ENCODE results near the gene NEUROD6.

Gene NEUROD6

DNA sequence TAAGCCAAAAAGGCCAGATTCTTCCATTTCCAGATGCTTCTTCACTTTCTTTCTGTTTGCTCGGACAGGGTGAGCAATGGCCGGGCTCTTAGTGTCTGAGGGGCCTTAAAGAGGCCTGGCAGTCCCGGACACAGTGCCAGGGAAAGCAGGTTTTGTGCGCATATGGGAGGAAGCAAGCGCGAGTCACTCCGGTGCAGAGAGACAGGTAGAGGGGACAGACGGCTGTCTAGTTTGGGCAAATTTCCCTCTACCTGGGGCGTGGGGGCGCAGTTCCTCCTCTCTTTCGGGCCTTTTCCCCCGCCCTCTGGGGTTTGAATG is 4.7 kb downstream of the NEUROD6 start:
- no peak for DNase-seq (ENCODE audit: low read depth)
- TF ChIP-seq, protein P1, sequence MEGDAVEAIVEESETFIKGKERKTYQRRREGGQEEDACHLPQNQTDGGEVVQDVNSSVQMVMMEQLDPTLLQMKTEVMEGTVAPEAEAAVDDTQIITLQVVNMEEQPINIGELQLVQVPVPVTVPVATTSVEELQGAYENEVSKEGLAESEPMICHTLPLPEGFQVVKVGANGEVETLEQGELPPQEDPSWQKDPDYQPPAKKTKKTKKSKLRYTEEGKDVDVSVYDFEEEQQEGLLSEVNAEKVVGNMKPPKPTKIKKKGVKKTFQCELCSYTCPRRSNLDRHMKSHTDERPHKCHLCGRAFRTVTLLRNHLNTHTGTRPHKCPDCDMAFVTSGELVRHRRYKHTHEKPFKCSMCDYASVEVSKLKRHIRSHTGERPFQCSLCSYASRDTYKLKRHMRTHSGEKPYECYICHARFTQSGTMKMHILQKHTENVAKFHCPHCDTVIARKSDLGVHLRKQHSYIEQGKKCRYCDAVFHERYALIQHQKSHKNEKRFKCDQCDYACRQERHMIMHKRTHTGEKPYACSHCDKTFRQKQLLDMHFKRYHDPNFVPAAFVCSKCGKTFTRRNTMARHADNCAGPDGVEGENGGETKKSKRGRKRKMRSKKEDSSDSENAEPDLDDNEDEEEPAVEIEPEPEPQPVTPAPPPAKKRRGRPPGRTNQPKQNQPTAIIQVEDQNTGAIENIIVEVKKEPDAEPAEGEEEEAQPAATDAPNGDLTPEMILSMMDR (conservative IDR thresholded peaks at IDR 0.05; ENCODE audit: low read depth, low read length) = no peak
- no peak overlapping the region for H3K4me3 ChIP-seq (ENCODE audit: low read depth, low read length)

DNA sequence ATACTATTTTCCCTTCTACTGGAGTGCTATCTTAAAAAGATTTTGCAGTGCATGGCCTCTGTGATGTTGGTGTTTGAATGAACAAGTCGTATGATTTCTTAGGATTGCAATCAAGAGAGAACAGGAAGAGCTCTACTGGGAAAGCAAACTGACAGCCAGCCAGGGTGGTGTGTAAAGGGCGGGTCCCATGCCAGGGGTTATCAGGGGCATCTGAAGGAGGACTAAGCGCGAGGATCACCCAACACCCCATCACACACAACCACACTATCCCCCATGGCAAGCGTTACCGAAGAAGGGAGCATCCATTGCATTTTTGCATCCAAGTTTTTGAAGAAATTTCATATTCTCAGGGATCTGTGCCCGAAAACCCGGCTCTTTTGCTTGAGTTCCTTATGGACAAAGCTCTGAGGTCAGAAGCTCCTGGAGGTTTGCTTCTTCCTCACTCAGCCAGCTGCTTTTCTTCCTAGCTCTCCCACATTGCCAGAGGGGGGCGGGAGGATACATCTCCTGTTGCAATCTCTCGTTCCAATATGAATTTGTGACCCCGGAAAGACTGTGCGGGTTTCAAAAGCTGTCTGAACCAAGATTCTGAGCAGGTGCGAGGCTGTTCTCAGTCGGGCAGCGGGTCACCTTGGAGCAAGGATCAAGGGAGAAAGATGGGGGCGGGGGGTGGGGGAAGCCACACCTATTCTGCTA is 5.2 kb downstream of the NEUROD6 start:
- H3K4me3 ChIP-seq (ENCODE audit: low read depth, low read length) = no peak overlapping the region
- TF ChIP-seq, protein P1 (conservative IDR thresholded peaks at IDR 0.05; ENCODE audit: low read depth, low read length) = no peak
- DNase-seq (ENCODE audit: low read depth) = no peak

DNA sequence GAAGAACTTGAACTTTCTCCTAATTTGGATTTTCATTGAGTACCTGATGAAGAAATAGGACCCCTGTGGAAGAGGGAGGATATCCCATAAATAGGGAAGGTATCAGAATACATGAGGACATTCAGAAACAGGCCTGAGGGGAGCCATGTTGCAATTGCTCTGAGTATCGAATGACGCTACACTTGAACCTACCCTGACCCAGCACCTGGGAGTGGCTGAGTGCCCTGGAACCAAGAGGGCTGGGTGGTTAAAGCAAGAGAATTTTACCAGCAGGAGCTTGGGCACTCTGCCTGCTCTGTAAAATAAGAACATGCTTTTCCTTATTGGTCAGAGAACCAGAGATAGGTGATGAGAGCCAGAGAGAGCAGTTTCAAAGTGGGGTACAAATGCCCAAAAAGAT is 7.2 kb downstream of the NEUROD6 start:
- DNase-seq (ENCODE audit: low read depth) = no peak
- TF ChIP-seq, protein P1 (conservative IDR thresholded peaks at IDR 0.05; ENCODE audit: low read depth, low read length) = no peak
- H3K4me3 ChIP-seq (ENCODE audit: low read depth, low read length) = no peak overlapping the region

DNA sequence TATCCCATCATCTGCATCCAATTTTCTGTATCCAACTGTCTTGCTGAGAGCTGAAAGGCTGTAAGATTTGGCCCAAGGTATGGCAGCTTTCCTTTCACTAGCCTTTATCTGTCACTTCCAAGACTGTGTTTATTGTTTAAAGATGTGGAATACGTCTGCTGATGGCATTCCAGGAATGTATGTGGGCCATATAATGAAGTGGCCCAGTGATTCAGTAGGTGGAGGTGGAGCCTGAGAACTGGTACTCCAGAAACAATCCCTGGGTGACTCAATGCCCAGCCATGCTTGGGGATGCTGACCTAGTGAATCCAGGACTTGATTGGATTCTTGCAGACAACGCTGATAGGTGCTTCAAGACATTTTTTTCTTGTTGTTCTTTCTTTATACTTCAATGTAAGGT is 13.5 kb downstream of the NEUROD6 start:
- no peak overlapping the region for H3K4me3 ChIP-seq (ENCODE audit: low read depth, low read length)
- no peak for DNase-seq (ENCODE audit: low read depth)
- TF ChIP-seq, protein P1 (conservative IDR thresholded peaks at IDR 0.05; ENCODE audit: low read depth, low read length) = no peak

DNA sequence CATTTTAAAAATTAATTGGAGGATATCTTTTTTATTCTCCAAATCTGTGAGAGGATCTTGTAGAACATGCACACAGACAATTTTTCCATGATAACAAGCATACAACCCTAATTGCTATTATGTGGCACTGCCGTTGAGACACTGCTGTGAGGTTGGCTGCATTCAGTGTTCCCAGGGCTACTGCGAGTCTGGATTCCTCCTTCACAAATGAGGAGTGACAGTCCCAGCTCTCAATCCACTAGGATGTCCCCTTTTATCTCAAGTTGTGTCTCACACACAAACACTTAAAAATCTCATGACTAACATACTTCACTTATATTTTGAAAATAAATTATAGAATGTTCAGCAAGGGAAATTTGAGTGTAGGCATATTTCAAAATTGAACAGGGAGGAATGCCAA is 14.1 kb downstream of the NEUROD6 start:
- TF ChIP-seq, protein P1 (conservative IDR thresholded peaks at IDR 0.05; ENCODE audit: low read depth, low read length) = no peak
- no peak for DNase-seq (ENCODE audit: low read depth)
- no peak overlapping the region for H3K4me3 ChIP-seq (ENCODE audit: low read depth, low read length)

DNA sequence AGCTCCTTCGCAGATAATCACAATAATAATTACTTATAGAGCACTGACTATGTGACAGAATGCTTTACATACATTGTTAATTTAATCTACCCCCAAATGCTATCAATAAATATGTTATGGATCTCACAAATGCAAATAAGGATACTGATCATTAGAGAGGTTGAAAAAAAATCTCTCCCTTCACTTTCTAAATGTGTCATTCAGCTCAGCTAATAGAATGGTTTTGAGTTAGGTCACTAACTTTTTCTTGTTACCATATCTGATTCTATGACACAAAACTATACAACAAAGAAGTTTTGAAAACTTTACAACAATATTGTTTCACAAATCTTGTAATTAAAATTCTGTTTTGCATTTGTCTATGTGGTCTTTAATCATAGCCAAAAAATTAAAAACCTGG is 17.4 kb downstream of the NEUROD6 start:
- DNase-seq (ENCODE audit: low read depth) = no peak
- TF ChIP-seq, protein P1 (conservative IDR thresholded peaks at IDR 0.05; ENCODE audit: low read depth, low read length) = no peak
- no peak overlapping the region for H3K4me3 ChIP-seq (ENCODE audit: low read depth, low read length)

DNA sequence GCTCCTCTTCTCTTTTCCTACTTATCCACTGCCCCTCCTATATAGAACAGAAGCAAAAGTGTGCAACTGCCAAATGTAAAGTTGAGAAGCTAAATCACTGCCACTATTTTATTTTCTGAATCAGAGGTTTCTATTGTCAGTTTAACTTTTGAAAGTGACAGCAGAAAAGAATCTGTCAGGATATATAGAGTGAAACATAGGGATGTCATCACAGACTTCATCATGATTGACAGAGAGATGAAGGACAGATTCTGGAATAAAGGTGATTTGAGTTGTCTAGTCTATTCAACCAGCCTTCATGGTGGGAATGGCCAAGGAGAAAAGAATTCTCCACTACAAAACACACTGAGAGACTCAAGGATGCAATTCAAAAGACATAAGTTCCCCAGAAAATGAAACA is 19.9 kb downstream of the NEUROD6 start:
- DNase-seq (ENCODE audit: low read depth) = no peak
- TF ChIP-seq, protein P1 (conservative IDR thresholded peaks at IDR 0.05; ENCODE audit: low read depth, low read length) = no peak
- H3K4me3 ChIP-seq (ENCODE audit: low read depth, low read length) = no peak overlapping the region

Measured in choroid plexus epithelial cell (primary cell).